Measurements from ENCODE around the gene EIF2B5.
"Not testable (repeated sequence)": the region's sequence is repeated elsewhere in the genome, so short reads cannot be mapped to it uniquely, and the experiment has no call there.

EIF2B5 gene

GRCh38 chr3:184148076-184148475 lies 12.9 kb downstream of the EIF2B5 start:
- H4K20me1 ChIP-seq (ENCODE audit: insufficient read depth, low read length) = no peaks in the 10 kb centered on the region
- H3K9ac ChIP-seq (ENCODE audit: low read length) = no peak overlapping the region
- no peaks in the 10 kb centered on the region for H3K4me1 ChIP-seq (ENCODE audit: low read length)
- no peak overlapping the region for H2AFZ ChIP-seq (ENCODE audit: low read length)
- H3K4me3 ChIP-seq (ENCODE audit: low read length) = no peak overlapping the region
- H3K9me2 ChIP-seq (replicated peaks; ENCODE audit: insufficient read depth, low read length) = no peaks in the 10 kb centered on the region
- DNase-seq = no peak
- H3K79me2 ChIP-seq (ENCODE audit: low read length) = no peaks in the 10 kb centered on the region
- peaks cover 11% of the 10 kb centered on the region for H3K36me3 ChIP-seq (replicated peaks; ENCODE audit: insufficient read depth, low read length)
- H3K27me3 ChIP-seq (replicated peaks; ENCODE audit: insufficient read depth, low read length) = no peaks in the 10 kb centered on the region
- no peak overlapping the region for H3K4me2 ChIP-seq (ENCODE audit: low read depth, low read length)
- H3F3A ChIP-seq (ENCODE audit: insufficient read depth, low read length) = no peaks in the 10 kb centered on the region
- H3K27ac ChIP-seq (ENCODE audit: low read length) = no peak overlapping the region
- H3K9me3 ChIP-seq (replicated peaks; ENCODE audit: insufficient read depth, low read length) = no peaks in the 10 kb centered on the region
- TF ChIP-seq EZH2phosphoT487 (IDR thresholded peaks at IDR 0.05; ENCODE audit: low read length) (no peak), EZH2 (optimal IDR thresholded peaks at IDR 0.05; ENCODE audit: low read depth, low read length) (no peak)
- TF ChIP-seq, protein P1, sequence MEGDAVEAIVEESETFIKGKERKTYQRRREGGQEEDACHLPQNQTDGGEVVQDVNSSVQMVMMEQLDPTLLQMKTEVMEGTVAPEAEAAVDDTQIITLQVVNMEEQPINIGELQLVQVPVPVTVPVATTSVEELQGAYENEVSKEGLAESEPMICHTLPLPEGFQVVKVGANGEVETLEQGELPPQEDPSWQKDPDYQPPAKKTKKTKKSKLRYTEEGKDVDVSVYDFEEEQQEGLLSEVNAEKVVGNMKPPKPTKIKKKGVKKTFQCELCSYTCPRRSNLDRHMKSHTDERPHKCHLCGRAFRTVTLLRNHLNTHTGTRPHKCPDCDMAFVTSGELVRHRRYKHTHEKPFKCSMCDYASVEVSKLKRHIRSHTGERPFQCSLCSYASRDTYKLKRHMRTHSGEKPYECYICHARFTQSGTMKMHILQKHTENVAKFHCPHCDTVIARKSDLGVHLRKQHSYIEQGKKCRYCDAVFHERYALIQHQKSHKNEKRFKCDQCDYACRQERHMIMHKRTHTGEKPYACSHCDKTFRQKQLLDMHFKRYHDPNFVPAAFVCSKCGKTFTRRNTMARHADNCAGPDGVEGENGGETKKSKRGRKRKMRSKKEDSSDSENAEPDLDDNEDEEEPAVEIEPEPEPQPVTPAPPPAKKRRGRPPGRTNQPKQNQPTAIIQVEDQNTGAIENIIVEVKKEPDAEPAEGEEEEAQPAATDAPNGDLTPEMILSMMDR (IDR thresholded peaks at IDR 0.05; ENCODE audit: low read length) = no peak

DNA sequence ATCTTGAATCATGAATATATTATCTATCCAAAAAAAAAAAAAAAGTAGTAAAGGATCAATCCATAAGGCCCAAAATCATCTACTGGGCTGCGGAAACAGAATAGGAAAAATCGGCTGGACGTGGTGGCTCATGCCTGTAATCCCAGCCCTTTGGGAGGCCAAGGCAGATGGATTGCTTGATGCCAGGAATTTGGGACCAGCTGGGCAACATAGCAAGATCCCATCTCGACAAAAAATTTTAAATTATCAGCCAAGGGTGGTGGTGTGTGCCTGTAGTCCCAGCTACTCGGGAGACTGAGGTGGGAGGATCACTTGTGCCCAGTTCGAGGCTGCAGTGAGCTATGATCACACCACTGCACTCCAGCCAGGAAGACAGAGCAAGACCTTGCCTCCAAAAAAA lies 14.0 kb downstream of the EIF2B5 start:
- Histone ChIP-seq H3K9ac (ENCODE audit: low read length) (no peak overlapping the region), H3K4me1 (ENCODE audit: low read length) (no peaks in the 10 kb centered on the region), H3K9me3 (replicated peaks; ENCODE audit: insufficient read depth, low read length) (no peaks in the 10 kb centered on the region), H4K20me1 (ENCODE audit: insufficient read depth, low read length) (no peaks in the 10 kb centered on the region), H3K27ac (ENCODE audit: low read length) (no peak overlapping the region), H3K79me2 (ENCODE audit: low read length) (no peaks in the 10 kb centered on the region), H3K27me3 (replicated peaks; ENCODE audit: insufficient read depth, low read length) (no peaks in the 10 kb centered on the region), H2AFZ (ENCODE audit: low read length) (no peak overlapping the region), H3K36me3 (replicated peaks; ENCODE audit: insufficient read depth, low read length) (0 out of 2 replicates have a peak, but pooled peaks cover 3% of the 10 kb centered on the region), H3K4me3 (ENCODE audit: low read length) (no peak overlapping the region), H3F3A (ENCODE audit: insufficient read depth, low read length) (peaks cover 1% of the 10 kb centered on the region; the same call in 1 of the 2 replicates), H3K4me2 (ENCODE audit: low read depth, low read length) (no peak overlapping the region), H3K9me2 (replicated peaks; ENCODE audit: insufficient read depth, low read length) (no peaks in the 10 kb centered on the region)
- TF ChIP-seq EZH2 (optimal IDR thresholded peaks at IDR 0.05; ENCODE audit: low read depth, low read length) (no peak), EZH2phosphoT487 (IDR thresholded peaks at IDR 0.05; ENCODE audit: low read length) (no peak)
- TF ChIP-seq, protein P1 (IDR thresholded peaks at IDR 0.05; ENCODE audit: low read length) = no peak
- DNase-seq = no peak

- not testable (repeated sequence) for H3K36me3 ChIP-seq (replicated peaks; ENCODE audit: insufficient read depth, low read length); H3K4me3 ChIP-seq (ENCODE audit: low read length); H3K4me2 ChIP-seq (ENCODE audit: low read depth, low read length); H3K27me3 ChIP-seq (replicated peaks; ENCODE audit: insufficient read depth, low read length); H3K4me1 ChIP-seq (ENCODE audit: low read length); H3K79me2 ChIP-seq (ENCODE audit: low read length); H4K20me1 ChIP-seq (ENCODE audit: insufficient read depth, low read length); H3K9ac ChIP-seq (ENCODE audit: low read length); H3F3A ChIP-seq (ENCODE audit: insufficient read depth, low read length); H3K9me3 ChIP-seq (replicated peaks; ENCODE audit: insufficient read depth, low read length); H3K27ac ChIP-seq (ENCODE audit: low read length); DNase-seq; H3K9me2 ChIP-seq (replicated peaks; ENCODE audit: insufficient read depth, low read length); H2AFZ ChIP-seq (ENCODE audit: low read length)
- TF ChIP-seq, protein P1 (IDR thresholded peaks at IDR 0.05; ENCODE audit: low read length) = peak; percentile 5; the same call in 1 of the 2 replicates
These were observed 14.6 kb downstream of the EIF2B5 start for GRCh38 chr3:184149770-184150169.
